Ishikawa (cell line): ENCODE data around the gene GPX8.

Experiments used
- CEBPB ChIP-seq: IDR thresholded peaks from 2 replicates; pipeline ENCODE4 v1.6.1; 2012
- CREB1 ChIP-seq: IDR thresholded peaks from 2 replicates; pipeline ENCODE4 v1.6.1; 2012; ENCODE audit warnings: low read depth
- EGR1 ChIP-seq: IDR thresholded peaks from 2 replicates; pipeline ENCODE4 v1.6.1; 2012
- EP300 ChIP-seq: IDR thresholded peaks from 2 replicates; pipeline ENCODE4 v1.6.1; 2012; ENCODE audit warnings: borderline replicate concordance
- FOXM1 ChIP-seq: IDR thresholded peaks from 2 replicates; pipeline ENCODE4 v1.6.1; 2012; ENCODE audit warnings: low read depth, borderline replicate concordance
- NFIC ChIP-seq: IDR thresholded peaks from 2 replicates; pipeline ENCODE4 v1.6.1; 2012
- RAD21 ChIP-seq: IDR thresholded peaks from 2 replicates; pipeline ENCODE4 v1.6.1; 2012; ENCODE audit warnings: low read depth
- TAF1 ChIP-seq: IDR thresholded peaks from 2 replicates; pipeline ENCODE4 v1.6.1; 2012; ENCODE audit warnings: low read depth, mild to moderate bottlenecking
- TCF12 ChIP-seq: IDR thresholded peaks from 2 replicates; pipeline ENCODE4 v1.6.1; 2012; ENCODE audit warnings: low read depth
- TEAD4 ChIP-seq: IDR thresholded peaks from 2 replicates; pipeline ENCODE4 v1.6.1; 2012
- YY1 ChIP-seq: IDR thresholded peaks from 2 replicates; pipeline ENCODE4 v1.6.1; 2012; ENCODE audit warnings: low read depth
- ZBTB7A ChIP-seq: IDR thresholded peaks from 2 replicates; pipeline ENCODE4 v1.6.1; 2012; ENCODE audit warnings: low read depth
- TF ChIP-seq, protein P1 (sequence below): IDR thresholded peaks from 2 replicates; pipeline ENCODE4 v1.6.1; 2012; ENCODE audit warnings: low read depth, mild to moderate bottlenecking
- TF ChIP-seq, protein P2 (sequence below): IDR thresholded peaks from 2 replicates; pipeline ENCODE4 v1.6.1; 2012
- TF ChIP-seq, protein P3 (sequence below): IDR thresholded peaks from 2 replicates; pipeline ENCODE4 v1.6.1; 2012

GPX8 gene, protein sequence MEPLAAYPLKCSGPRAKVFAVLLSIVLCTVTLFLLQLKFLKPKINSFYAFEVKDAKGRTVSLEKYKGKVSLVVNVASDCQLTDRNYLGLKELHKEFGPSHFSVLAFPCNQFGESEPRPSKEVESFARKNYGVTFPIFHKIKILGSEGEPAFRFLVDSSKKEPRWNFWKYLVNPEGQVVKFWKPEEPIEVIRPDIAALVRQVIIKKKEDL

DNA sequence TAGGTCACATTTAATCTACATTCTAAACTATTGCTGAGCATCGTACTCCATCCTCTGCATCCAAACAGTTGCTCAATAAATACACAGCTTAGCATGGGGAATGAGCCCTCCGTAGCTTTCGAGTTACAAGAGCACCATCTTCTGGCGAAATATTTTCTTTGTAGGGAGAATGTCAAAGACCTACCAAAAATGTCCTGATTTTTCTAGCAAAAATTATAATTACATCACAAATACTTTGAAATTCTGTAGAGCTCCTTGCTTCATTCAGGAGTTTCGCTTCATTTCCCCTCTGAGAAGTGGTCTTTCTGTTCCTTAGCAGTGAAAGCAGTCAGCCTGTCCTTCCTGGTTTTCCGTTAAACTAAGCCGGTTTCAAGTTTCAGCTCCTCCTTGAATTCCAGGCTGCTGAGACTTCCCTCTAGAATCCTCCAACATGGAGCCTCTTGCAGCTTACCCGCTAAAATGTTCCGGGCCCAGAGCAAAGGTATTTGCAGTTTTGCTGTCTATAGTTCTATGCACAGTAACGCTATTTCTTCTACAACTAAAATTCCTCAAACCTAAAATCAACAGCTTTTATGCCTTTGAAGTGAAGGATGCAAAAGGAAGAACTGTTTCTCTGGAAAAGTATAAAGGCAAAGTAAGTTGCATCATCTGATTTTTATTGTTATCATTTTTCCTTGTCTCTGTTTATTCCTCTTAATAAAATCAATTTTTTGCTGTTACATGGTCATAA lies at the start of gene GPX8:
Gene GPX8 (plus strand): TSS at position 409 of the 730 bp plus-strand sequence. CDS start 22 bp downstream, at position 431.
- TF ChIP-seq, protein P1, sequence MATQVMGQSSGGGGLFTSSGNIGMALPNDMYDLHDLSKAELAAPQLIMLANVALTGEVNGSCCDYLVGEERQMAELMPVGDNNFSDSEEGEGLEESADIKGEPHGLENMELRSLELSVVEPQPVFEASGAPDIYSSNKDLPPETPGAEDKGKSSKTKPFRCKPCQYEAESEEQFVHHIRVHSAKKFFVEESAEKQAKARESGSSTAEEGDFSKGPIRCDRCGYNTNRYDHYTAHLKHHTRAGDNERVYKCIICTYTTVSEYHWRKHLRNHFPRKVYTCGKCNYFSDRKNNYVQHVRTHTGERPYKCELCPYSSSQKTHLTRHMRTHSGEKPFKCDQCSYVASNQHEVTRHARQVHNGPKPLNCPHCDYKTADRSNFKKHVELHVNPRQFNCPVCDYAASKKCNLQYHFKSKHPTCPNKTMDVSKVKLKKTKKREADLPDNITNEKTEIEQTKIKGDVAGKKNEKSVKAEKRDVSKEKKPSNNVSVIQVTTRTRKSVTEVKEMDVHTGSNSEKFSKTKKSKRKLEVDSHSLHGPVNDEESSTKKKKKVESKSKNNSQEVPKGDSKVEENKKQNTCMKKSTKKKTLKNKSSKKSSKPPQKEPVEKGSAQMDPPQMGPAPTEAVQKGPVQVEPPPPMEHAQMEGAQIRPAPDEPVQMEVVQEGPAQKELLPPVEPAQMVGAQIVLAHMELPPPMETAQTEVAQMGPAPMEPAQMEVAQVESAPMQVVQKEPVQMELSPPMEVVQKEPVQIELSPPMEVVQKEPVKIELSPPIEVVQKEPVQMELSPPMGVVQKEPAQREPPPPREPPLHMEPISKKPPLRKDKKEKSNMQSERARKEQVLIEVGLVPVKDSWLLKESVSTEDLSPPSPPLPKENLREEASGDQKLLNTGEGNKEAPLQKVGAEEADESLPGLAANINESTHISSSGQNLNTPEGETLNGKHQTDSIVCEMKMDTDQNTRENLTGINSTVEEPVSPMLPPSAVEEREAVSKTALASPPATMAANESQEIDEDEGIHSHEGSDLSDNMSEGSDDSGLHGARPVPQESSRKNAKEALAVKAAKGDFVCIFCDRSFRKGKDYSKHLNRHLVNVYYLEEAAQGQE: no peak
- TF ChIP-seq CEBPB: peak; percentile 73
- TF ChIP-seq EP300: no peak
- peak; percentile 70; the same call in 1 of the 2 replicates for TF ChIP-seq TAF1
- TF ChIP-seq FOXM1: 0 out of 2 replicates have a peak, but pooled peaks have one; percentile 34
- TF ChIP-seq RAD21: peak; percentile 80
- TF ChIP-seq, protein P2, sequence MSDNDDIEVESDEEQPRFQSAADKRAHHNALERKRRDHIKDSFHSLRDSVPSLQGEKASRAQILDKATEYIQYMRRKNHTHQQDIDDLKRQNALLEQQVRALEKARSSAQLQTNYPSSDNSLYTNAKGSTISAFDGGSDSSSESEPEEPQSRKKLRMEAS: peak; percentile 47; the same call in 1 of the 2 replicates
- peak; percentile 84 for TF ChIP-seq TEAD4
- TF ChIP-seq YY1: peak; percentile 85

DNA sequence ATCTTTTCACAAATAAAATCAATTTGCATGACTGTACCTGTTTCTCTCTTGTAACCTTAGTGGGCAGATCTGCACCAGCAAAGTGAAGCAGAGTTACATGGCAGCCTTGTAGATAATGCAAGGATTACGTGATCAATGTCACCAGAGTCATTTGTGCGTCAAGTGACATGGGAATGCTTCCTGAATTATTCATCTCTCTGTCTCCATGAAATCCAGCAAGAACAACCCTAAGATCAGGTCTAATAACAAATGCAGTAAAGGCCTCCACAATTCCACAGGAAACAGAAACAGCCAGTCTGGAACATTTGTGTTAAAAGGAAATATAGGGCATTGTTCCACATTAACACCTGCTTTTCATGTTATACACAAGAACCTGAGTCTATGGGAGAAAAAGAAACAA lies 49.8 kb upstream of the GPX8 start:
- TF ChIP-seq, protein P2: no peak
- TF ChIP-seq NFIC (no peak), ZBTB7A (no peak), RAD21 (no peak), YY1 (no peak), TAF1 (no peak), FOXM1 (no peak), CEBPB (no peak)
- TF ChIP-seq, protein P1: no peak

DNA sequence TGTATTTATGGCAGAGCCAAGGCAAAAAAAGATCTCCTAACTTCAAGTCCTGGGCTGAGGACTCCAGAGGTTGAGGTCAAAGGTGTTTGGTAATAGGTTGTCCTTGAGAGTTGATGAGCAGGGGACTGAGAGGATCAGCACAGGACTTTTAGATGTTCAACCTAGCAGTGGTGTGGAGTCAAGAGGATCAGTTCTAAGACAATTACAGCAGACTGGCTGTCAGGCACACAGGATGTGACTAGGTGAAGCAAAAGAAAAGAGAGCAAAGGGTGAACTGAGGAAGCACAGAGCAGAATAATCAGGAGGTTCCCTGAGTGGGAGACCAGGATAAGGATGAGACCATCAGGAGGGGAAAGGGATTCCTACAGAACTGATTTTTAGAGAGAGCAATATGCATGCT lies 46.6 kb upstream of the GPX8 start:
- TF ChIP-seq, protein P2: no peak
- TF ChIP-seq EP300 (no peak), NFIC (no peak), EGR1 (no peak), YY1 (no peak), CREB1 (no peak), TEAD4 (no peak), TAF1 (no peak), RAD21 (no peak), CEBPB (no peak)
- TF ChIP-seq, protein P3, sequence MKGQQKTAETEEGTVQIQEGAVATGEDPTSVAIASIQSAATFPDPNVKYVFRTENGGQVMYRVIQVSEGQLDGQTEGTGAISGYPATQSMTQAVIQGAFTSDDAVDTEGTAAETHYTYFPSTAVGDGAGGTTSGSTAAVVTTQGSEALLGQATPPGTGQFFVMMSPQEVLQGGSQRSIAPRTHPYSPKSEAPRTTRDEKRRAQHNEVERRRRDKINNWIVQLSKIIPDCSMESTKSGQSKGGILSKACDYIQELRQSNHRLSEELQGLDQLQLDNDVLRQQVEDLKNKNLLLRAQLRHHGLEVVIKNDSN: no peak
- TF ChIP-seq, protein P1: no peak

DNA sequence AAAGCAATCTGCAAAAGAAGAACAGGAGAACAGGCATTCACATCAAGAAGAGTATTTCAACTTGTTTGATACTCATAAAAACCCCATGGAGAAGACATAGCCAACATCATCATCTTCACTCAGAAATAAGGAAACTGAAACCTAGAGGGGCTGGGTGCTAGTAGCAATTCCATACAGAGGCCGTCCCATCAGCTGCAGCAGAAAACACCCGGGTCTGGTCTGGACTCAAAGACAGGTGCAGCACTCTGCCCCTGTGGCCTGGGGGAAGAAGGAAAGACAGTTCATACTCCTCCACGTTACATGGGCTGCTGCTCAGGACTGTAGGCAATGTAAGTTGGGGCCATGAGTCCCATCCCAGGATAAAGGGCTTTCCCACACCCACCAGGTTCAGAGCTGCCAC lies 45.9 kb upstream of the GPX8 start:
- TF ChIP-seq TCF12: no peak
- TF ChIP-seq, protein P3: no peak
- TF ChIP-seq EP300: no peak
- no peak for TF ChIP-seq RAD21
- no peak for TF ChIP-seq ZBTB7A
- no peak for TF ChIP-seq YY1
- TF ChIP-seq, protein P1: no peak
- no peak for TF ChIP-seq EGR1
- no peak for TF ChIP-seq CEBPB
- TF ChIP-seq TEAD4: no peak
- TF ChIP-seq TAF1: no peak
- TF ChIP-seq NFIC: no peak
- TF ChIP-seq FOXM1: no peak
- TF ChIP-seq, protein P2: no peak
- no peak for TF ChIP-seq CREB1
